ENCODE measurements around the gene PSMD8.
"Not testable (repeated sequence)": the region's sequence is repeated elsewhere in the genome, so short reads cannot be mapped to it uniquely, and the experiment has no call there.

Gene PSMD8

GRCh38 chr19:38374332-38375097, at the start of gene PSMD8:
TSS of gene PSMD8 (plus strand) at chr19:38374571. CDS start at chr19:38374602, 31 bp downstream.
- FAIRE-seq: peak; percentile 96

DNA sequence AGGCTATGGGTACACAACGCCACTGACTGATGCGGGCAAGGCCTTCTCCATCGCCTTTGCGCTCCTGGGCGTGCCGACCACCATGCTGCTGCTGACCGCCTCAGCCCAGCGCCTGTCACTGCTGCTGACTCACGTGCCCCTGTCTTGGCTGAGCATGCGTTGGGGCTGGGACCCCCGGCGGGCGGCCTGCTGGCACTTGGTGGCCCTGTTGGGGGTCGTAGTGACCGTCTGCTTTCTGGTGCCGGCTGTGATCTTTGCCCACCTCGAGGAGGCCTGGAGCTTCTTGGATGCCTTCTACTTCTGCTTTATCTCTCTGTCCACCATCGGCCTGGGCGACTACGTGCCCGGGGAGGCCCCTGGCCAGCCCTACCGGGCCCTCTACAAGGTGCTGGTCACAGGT, 47.8 kb upstream of the PSMD8 start:
- FAIRE-seq: no peak

- FAIRE-seq: no peak
Observed at GRCh38 chr19:38329651-38330050, 44.7 kb upstream of the PSMD8 start.

GRCh38 chr19:38331728-38332127, 42.6 kb upstream of the PSMD8 start:
- FAIRE-seq: no peak

- no peak for FAIRE-seq
Observed at GRCh38 chr19:38333245-38333644, 41.1 kb upstream of the PSMD8 start.

GRCh38 chr19:38335949-38336637, 38.3 kb upstream of the PSMD8 start:
- FAIRE-seq: peak; percentile 90

- FAIRE-seq: peak; percentile 88
Observed at GRCh38 chr19:38336638-38337359, 37.6 kb upstream of the PSMD8 start.

DNA sequence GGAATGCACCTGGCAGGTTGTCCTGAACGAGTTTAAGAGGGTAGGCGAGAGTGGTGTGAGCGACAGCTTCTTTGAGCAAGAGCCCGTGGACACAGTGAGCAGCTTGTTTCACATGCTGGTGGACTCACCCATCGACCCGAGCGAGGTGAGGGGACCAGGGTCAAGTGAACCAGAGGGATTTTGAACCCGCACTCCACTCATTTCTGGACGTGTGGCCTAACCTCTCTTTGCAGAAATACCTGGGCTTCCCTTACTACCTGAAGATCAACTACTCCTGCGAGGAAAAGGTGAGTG, 37.1 kb upstream of the PSMD8 start:
- no peak for FAIRE-seq

DNA sequence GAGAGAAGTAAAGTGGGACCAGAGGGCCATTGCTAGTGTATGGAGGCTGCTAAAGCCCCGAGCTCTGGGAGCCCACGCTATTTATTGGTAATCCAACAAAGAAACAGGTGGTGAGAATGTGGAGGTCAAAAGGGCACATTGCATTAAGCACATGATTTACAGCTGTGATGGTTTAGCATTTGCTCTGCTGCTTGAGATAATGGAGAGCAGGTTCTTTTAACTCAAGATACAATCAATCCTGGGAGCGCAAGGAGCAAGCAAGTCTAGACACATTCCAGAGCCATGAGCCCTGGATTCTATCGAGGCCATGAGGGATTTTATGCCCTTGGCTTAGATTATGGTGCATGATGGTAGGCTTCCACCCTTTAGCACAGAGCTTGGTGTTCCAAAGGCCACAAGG, 35.4 kb upstream of the PSMD8 start:
- not testable (repeated sequence) for FAIRE-seq

DNA sequence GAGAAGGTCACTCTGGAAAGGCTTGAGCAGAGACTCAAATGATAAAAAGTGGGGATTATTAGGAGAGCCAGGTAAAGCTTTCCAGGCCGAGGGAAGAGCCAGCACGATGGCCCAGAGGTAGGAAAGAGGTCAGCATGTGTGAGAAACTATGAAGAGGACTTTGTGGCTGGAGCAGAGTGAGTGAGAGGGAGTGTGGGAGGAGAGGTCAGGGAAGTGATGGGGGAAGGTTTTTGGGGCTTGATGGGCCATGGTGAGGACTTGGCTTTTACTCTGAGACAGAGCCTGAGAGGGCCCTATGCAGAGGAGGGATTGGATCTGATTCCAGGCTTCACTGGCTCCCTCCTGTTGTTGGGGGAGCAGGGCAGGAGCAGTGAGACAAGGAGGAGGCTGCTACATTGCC, 33.4 kb upstream of the PSMD8 start:
- no peak for FAIRE-seq

GRCh38 chr19:38346837-38347236, 27.5 kb upstream of the PSMD8 start:
- FAIRE-seq: no peak

DNA sequence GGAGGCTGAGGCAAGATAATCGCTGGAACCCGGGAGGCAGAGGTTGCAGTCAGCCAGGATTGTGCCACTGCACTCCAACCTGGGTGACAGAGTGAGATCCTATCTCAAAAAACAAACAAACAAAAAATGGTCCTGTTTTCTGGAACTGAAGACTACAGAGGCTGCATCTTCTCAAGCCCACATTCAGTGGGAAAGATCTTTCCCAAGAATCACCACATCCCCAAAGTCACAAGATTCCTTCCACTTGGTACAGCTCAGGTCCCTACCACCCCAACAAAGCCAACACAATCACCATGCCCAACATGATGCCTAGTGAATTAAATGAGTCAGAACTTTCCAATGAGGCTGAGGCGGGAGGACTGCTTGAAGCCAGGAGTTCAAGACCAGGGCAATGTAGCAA, 23.5 kb upstream of the PSMD8 start:
- no peak for FAIRE-seq

DNA sequence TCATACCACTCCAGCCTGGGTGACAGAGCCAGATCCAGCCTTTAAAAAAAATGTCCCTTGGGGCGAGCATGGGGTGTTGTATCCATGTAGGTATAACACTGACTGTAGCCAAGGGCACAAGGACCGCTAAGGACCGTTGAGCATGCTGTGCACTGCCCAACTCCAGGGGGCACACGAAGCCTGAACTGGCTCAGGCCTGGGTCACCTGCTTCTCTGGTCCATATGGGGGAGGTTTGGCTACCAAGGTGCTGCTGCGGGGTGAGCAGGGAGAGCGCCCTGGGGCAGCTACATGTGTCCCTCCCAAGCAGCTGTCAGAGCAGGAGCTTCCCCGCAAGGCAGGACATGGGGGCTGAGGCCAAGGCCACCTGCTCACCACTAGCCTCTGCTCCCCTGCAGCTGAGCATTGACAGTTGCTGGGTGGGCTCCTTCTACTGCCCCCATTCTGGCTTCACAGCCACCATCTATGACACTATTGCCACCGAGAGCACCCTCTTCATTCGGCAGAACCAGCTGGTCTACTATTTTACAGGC, 22.4 kb upstream of the PSMD8 start:
- FAIRE-seq: no peak

DNA sequence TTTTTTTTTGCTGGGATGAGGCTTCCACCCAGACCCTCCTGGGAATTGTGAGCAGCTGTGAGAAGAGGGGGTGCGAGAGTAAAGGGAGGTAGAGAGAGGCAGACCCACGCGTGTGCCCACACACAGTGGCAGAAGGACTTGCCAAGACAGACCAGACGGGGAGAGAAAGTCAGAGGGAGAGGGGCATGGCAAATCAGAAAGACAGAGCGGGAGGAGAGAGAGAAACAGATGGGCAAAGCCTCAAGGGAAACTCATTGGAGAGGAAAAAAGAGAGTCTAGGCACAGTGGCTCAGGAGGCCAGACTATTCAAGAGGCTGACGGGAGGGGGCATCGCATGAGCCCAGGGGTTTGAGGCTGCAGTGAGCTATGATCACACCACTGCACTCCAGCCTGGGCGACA, 21.8 kb upstream of the PSMD8 start:
- no peak for FAIRE-seq

GRCh38 chr19:38355728-38356725, 18.3 kb upstream of the PSMD8 start:
- FAIRE-seq: no peak

GRCh38 chr19:38358071-38358470, 16.3 kb upstream of the PSMD8 start:
- no peak for FAIRE-seq

DNA sequence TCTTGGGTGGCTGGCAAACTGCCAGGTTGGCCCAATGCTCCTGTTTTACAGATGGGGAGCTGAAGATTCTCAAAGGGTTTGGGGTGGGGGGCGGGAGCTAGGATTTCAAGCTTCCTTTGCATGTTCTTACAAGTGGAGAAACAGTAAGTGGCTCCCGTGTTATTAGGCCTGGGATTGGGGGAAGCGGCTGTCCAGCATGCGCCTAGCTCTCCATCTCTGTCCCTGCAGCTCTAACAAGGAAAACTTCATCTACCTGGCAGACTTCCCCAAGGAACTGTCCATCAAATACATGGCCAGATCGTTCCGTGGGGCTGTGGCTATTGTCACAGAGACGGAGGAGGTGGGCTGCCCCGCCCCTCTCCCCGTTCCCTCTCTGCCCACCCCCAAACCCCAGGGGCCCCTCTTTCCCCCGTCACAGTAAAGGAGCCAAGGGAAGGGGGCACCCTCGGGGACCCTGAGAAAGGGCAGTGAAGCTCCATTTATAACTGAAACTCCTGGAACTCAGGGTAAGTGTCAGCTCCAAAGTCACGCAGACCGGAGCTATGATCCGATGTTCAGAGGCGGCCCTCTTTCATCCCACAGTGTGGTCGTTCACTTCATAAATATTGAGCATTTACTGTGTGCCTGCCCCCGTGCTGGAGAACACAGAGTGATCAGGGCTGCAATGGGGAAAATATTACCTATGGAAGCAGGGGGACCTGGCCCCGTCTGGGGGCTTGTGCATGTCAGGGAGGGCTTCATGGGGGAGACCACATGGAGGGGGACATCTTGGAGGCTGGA, 14.9 kb upstream of the PSMD8 start:
- FAIRE-seq: no peak

DNA sequence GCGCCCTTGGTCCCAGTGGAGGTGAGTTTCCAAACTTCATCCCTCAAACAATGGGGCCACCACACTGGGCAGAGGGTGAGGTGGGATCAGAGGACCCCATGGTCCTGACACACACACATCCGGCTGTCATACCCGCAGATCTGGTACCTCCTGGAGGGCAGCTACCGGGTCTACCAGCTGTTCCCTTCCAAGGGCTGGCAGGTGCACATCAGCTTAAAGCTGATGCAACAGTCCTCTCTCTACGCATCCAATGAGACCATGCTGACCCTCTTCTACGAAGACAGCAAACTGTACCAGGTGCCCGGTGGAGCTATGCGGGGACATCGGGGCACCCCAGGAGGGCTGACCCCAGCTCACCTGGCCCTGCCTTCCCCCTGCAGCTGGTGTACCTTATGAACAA, 14.0 kb upstream of the PSMD8 start:
- no peak for FAIRE-seq

GRCh38 chr19:38360839-38361631, 13.3 kb upstream of the PSMD8 start:
- FAIRE-seq: no peak

- no peak for FAIRE-seq
Observed at GRCh38 chr19:38361633-38362075, 12.7 kb upstream of the PSMD8 start.
